ENCODE measurements around the gene MYEF2. TPM values are rescaled to one million over a fixed set of nuclear protein-coding genes. Genes with fewer than 3 reads are reported as not detected.

MYEF2 gene
- polyA plus RNA-seq, 1 of the 3 experiments (the other 2 are of a cell fraction) = 11.6 TPM

GRCh38 chr15:48090666-48091065 is 87.4 kb downstream of the MYEF2 start:
- Histone ChIP-seq H3K36me3 (replicated peaks in 1 of 2; ENCODE audit: control insufficient read depth in 1 of 2, insufficient read depth in 2 of 2, low read length in 1 of 2) (no peaks in the 10 kb centered on the region), H4K20me1 (ENCODE audit: insufficient read depth) (no peaks in the 10 kb centered on the region), H3K27ac (ENCODE audit: low read depth in 2 of 2, low read length in 1 of 2) (no peak overlapping the region), H2AFZ (ENCODE audit: low read depth) (no peak overlapping the region), H3K4me1 (ENCODE audit: control insufficient read depth in 1 of 2, insufficient read depth in 2 of 2, low read depth in 1 of 2, low read length in 1 of 2) (peaks cover 0 to 12% of the 10 kb centered on the region in 2 experiments; a peak in 1 of 4 replicates), H3K4me3 (ENCODE audit: low read depth in 2 of 2, low read length in 1 of 2) (no peak overlapping the region), H3K9me3 (no peaks in the 10 kb centered on the region), H3K27me3 (ENCODE audit: insufficient read depth) (no peaks in the 10 kb centered on the region; the same call in 1 of the 2 replicates), H3K4me2 (no peak overlapping the region), H3K9ac (no peak overlapping the region), H3K9me2 (no peaks in the 10 kb centered on the region), H3F3A (replicated peaks; ENCODE audit: insufficient read depth) (no peaks in the 10 kb centered on the region), H3K79me2 (ENCODE audit: insufficient read depth) (no peaks in the 10 kb centered on the region)
- 30% methylated on average over 3 of the region's 3 CpGs for WGBS (ENCODE audit: low lambda C conversion rate)
- TF ChIP-seq MAX (IDR thresholded peaks at IDR 0.05; ENCODE audit: low read depth) (no peak), FOSL2 (IDR thresholded peaks at IDR 0.05; ENCODE audit: borderline replicate concordance, low read depth) (no peak), ELF1 (IDR thresholded peaks at IDR 0.05) (no peak), MEF2A (IDR thresholded peaks at IDR 0.05; ENCODE audit: borderline replicate concordance, low read depth) (no peak), YY1 (IDR thresholded peaks at IDR 0.05; ENCODE audit: low read depth) (no peak), NRF1 (IDR thresholded peaks at IDR 0.05; ENCODE audit: low read depth, low read length) (no peak), RFX5 (IDR thresholded peaks at IDR 0.05; ENCODE audit: low read length) (no peak), TAF1 (IDR thresholded peaks at IDR 0.05; ENCODE audit: borderline replicate concordance, low read depth, low read length) (no peak), ZBTB33 (IDR thresholded peaks at IDR 0.05; ENCODE audit: borderline replicate concordance, low read depth) (no peak), RXRA (IDR thresholded peaks at IDR 0.05; ENCODE audit: borderline replicate concordance, low read depth) (no peak), EZH2phosphoT487 (IDR thresholded peaks at IDR 0.05; ENCODE audit: borderline replicate concordance, low read depth) (no peak), POLR2AphosphoS5 (IDR thresholded peaks at IDR 0.05; ENCODE audit: low read depth, low read length) (no peak)
- TF ChIP-seq, protein P1, sequence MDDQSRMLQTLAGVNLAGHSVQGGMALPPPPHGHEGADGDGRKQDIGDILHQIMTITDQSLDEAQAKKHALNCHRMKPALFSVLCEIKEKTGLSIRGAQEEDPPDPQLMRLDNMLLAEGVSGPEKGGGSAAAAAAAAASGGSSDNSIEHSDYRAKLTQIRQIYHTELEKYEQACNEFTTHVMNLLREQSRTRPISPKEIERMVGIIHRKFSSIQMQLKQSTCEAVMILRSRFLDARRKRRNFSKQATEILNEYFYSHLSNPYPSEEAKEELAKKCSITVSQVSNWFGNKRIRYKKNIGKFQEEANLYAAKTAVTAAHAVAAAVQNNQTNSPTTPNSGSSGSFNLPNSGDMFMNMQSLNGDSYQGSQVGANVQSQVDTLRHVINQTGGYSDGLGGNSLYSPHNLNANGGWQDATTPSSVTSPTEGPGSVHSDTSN (IDR thresholded peaks at IDR 0.05) = no peak
- DNase-seq = no peak
- POLR2A ChIA-PET = no interaction called here
- CTCF ChIA-PET = interaction anchor here (0.5 to 1.5 kb wide), 3 partner anchors 103 to 1781 kb away, joined by 3 to 5 read pairs (median 3); no protein-coding TSS in a partner anchor

- 44% methylated on average over 2 of the region's 2 CpGs for WGBS (ENCODE audit: low lambda C conversion rate)
- no peak for TF ChIP-seq MEF2A (IDR thresholded peaks at IDR 0.05; ENCODE audit: borderline replicate concordance, low read depth)
- TF ChIP-seq, protein P2, sequence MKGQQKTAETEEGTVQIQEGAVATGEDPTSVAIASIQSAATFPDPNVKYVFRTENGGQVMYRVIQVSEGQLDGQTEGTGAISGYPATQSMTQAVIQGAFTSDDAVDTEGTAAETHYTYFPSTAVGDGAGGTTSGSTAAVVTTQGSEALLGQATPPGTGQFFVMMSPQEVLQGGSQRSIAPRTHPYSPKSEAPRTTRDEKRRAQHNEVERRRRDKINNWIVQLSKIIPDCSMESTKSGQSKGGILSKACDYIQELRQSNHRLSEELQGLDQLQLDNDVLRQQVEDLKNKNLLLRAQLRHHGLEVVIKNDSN (IDR thresholded peaks at IDR 0.05; ENCODE audit: borderline replicate concordance, low read depth) = no peak
- no peak for TF ChIP-seq ELF1 (IDR thresholded peaks at IDR 0.05)
- TF ChIP-seq RXRA (IDR thresholded peaks at IDR 0.05; ENCODE audit: borderline replicate concordance, low read depth) = no peak
- no peak for TF ChIP-seq TCF12 (IDR thresholded peaks at IDR 0.05)
- no peak for TF ChIP-seq GABPA (IDR thresholded peaks at IDR 0.05; ENCODE audit: low read depth)
- TF ChIP-seq RCOR1 (IDR thresholded peaks at IDR 0.05; ENCODE audit: low read length) = no peak
- TF ChIP-seq IRF3 (IDR thresholded peaks at IDR 0.05; ENCODE audit: low read depth, low read length) = no peak
- no peak for TF ChIP-seq YY1 (IDR thresholded peaks at IDR 0.05; ENCODE audit: low read depth)
- TF ChIP-seq, protein P1 (IDR thresholded peaks at IDR 0.05) = no peak
- no peak for TF ChIP-seq CTCF (IDR thresholded peaks at IDR 0.05)
- no peak for TF ChIP-seq NFIC (IDR thresholded peaks at IDR 0.05; ENCODE audit: borderline replicate concordance)
Observed at GRCh38 chr15:48090115-48090514, 88.0 kb downstream of the MYEF2 start.

More at GRCh38 chr15:48090115-48090514, 88.0 kb downstream of the MYEF2 start:
- H3K36me3 ChIP-seq (replicated peaks in 1 of 2; ENCODE audit: control insufficient read depth in 1 of 2, insufficient read depth in 2 of 2, low read length in 1 of 2) = no peaks in the 10 kb centered on the region
- H3K79me2 ChIP-seq (ENCODE audit: insufficient read depth) = no peaks in the 10 kb centered on the region
- no peak overlapping the region for H3K27ac ChIP-seq (ENCODE audit: low read depth in 2 of 2, low read length in 1 of 2)
- POLR2A ChIA-PET = no interaction called here
- H2AFZ ChIP-seq (ENCODE audit: low read depth) = no peak overlapping the region
- H3K9me2 ChIP-seq = no peaks in the 10 kb centered on the region
- H3K4me2 ChIP-seq = no peak overlapping the region
- H3K4me3 ChIP-seq (ENCODE audit: low read depth in 2 of 2, low read length in 1 of 2) = no peak overlapping the region
- no peaks in the 10 kb centered on the region for H3F3A ChIP-seq (replicated peaks; ENCODE audit: insufficient read depth)
- CTCF ChIA-PET = interaction anchor here (0.5 to 1.5 kb wide), 3 partner anchors 102 to 1780 kb away, joined by 3 to 5 read pairs (median 3); no protein-coding TSS in a partner anchor
- no peak for DNase-seq
- H4K20me1 ChIP-seq (ENCODE audit: insufficient read depth) = no peaks in the 10 kb centered on the region
- no peaks in the 10 kb centered on the region; the same call in 1 of the 2 replicates for H3K27me3 ChIP-seq (ENCODE audit: insufficient read depth)
- no peaks in the 10 kb centered on the region for H3K9me3 ChIP-seq
- peaks cover 0 to 17% of the 10 kb centered on the region in 2 experiments; a peak in 1 of 4 replicates for H3K4me1 ChIP-seq (ENCODE audit: control insufficient read depth in 1 of 2, insufficient read depth in 2 of 2, low read depth in 1 of 2, low read length in 1 of 2)
- H3K9ac ChIP-seq = no peak overlapping the region
